GM10847 (cell line): ENCODE measurements around the gene SOD1.

ENCODE experiments used
- POLR2A ChIP-seq: IDR thresholded peaks from 2 replicates; pipeline ENCODE4 v1.6.1; 2011; ENCODE audit not compliant: insufficient read length; ENCODE audit errors: extremely low read depth

Gene SOD1

DNA sequence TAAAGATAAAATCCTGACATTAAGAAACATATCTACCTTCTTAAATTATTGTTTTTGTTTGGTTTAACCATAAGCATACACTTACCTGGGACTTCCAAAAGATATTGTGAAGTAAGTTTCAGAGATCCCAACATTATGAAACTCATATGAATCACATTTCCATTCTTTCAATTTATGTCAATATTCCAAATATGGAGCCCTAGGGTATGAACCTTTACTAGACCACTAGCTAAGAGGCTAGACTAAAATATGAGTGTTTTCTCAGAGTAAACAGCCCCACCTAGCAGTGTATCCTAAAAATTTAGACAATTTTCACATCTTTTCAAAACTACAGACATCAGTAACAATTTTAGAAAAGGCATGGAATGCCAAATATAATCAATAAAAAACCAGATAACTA lies 48.0 kb downstream of the SOD1 start:
- no peak for TF ChIP-seq POLR2A

DNA sequence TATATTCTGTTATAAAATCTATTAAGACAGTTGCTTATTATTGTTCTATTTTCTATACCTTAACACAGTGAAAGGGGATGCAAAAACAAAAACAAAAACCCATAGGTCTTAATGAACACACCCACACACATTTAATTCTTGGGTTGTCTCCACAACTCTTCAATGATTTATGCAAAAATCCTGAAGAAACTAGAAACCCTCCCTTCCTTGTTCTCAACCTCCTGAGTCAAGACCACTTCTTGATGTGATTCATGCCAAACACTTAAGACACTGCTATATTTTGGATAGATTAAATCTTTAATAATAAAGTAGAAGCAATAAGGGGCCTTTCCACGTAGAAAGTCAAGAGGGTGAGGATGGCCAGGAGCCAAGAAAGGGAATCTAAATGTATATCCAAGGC lies 49.0 kb downstream of the SOD1 start:
- TF ChIP-seq POLR2A = no peak

DNA sequence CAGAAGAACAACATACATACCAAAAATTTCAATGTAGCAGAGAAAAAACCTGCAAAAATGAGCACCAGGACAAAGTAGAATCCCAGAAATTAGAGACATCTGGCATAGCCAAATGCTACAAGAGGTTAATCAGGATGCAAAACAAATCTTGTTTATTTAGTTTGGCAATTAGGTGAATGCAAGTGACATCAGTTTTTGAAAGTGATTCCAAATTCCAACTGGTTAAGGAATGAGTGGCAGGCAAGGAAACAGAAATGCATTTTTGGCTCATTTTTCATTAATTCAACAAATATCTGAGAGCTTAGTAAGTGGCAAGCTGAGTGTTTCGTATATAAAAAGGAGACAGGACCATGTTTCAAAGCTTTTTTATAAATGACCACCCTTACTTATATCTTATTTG lies 51.1 kb downstream of the SOD1 start:
- TF ChIP-seq POLR2A = no peak

DNA sequence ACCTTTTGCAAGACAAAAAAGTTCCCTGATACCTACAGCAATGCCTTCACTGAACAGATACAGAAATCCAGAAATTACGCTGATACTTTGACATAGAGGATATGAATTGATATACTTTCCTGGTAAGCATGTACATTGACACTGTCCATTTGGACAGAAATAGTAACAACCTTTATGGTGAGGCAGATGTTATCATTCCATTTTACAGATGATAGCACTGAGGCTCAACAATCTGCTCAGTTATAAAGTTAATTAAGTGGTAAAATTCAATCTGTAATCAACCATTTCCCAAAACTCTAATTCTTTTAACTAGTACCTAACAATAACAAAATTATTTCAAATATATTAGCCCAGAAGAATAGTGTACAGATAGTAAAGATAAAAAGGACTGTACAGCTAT lies 51.8 kb downstream of the SOD1 start:
- no peak for TF ChIP-seq POLR2A

DNA sequence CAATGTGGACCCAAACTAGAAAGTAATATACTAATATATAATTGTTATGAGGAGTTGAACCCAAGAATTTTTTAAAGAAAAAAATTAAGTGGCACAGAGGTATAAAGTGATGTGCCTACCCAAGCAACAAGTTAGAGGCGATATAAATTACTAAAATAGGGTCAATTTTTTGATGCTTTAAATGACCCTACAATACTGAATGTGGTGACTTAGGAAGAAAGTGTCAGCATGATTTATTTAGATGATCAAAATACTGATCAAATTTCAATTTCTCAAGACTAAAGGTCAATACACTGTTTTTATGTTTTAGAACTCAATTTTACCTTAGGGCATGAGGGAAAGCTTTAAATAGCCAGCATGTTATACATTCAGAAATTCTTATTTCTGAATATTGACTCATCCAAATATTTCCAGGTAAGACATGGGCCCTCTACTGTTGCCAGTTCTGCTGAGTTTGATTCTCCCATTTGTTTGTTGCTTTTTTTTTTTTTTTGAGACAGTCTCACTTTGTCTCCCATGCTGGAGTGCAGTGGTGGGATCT lies 52.3 kb downstream of the SOD1 start:
- no peak for TF ChIP-seq POLR2A

DNA sequence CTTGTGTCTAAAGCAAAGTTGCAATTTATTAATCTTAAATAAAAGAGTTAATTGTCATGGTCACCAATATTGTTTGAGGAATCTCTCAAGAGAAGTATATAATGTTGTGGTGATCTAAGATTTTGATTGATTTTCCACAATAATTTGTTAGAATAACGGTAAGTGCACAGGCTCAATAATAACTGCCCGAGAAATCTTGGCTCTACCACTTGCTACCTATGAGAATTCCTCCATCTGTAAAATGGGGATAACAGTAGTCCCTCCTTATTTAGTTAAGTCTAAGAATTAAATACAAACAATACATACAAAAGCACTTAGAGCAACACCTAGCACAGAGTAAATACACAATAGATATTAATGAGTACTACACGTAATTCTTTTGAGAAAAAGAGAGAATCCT lies 53.6 kb downstream of the SOD1 start:
- no peak for TF ChIP-seq POLR2A

DNA sequence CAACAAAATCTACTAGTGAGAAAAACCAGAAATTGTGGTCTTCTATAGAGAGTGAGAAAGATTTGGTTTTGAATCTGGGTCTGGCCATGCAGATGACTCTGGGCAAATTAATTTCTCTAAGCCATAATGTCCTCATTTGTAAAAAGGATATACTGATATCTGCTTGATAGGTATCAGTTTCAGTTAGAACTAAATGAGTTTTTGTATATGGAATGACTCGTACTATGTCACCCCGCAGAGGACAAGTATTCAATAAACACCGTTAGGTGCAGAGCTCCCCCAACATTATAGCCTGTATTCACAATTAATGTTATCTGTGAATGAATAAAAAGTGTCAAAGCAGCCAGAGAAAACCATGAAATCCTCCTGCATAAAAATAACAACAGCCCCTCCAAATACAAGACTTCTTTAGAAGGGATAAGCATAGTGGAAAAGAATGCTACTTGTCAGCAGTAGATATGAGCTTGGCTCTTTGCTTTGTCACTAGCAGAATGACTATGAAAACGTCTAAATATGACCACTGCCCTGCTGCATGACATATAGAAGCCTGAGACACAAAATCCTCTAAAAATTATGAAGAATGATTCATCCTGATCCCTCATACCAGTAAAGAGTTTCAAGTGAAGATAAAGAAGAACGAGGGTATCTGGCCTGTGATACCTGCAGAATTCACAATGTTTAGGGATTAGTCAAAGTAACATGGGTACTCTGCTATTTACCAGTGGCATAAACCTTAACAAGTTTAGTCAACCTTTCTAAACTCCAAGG lies 54.7 kb downstream of the SOD1 start:
- TF ChIP-seq POLR2A = no peak

DNA sequence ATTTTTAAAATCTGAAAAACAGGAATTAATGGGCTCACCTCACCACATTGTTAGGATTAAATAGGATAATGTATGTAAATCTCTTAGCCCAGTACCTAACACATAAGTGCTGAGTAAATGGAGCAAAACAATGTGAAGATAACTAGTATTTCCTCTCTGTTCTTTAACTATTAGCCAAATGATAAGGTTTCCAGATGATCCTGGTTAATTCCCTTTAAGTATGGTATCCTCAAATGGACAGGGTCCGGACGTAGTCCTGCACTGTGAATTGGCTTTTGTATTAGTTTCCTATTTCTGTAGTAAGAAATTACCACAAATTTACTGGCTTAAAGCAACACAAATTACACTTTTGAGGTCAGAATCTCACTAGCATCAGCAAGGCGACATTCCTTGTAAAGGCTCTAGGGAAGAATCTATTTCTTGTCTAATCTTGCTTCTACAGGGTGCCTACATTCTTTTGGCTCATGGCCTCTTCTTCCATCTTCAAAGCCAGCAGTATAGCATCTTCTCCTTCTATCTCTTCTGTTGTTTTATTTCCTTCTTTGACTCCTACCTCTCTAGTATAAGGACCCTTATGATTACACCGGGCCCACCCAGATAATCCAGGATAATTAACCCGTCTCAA lies 55.4 kb downstream of the SOD1 start:
- TF ChIP-seq POLR2A = no peak

DNA sequence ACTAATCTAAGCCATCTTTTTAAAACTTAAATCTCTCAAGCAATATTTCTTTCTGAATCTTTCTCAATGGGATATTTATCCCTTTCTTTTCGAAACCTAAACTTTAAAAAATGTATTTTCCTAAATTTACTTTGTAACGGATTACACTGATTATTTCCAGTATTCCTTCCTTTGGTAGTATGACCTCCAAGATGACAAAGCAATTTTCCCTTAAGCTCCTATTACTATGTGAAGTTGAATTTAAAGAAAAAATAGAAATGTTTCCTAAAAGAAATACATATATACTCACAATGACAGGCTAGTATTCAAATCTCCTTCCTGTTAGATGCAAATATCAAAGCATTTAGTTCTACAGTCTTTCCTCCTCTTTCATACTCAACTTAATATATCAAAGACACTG lies 56.6 kb downstream of the SOD1 start:
- no peak for TF ChIP-seq POLR2A
